ENCODE data around the gene ACO2. TPM values are rescaled to one million over a fixed set of nuclear protein-coding genes. Genes with fewer than 3 reads are reported as not detected.

ACO2 gene
- total and polyA plus RNA-seq, 10 of the 15 experiments (the other 5 are each of a cell fraction or from before 2014, with no cell fraction given) = 21.4 to 214 (median 88.5) TPM

DNA sequence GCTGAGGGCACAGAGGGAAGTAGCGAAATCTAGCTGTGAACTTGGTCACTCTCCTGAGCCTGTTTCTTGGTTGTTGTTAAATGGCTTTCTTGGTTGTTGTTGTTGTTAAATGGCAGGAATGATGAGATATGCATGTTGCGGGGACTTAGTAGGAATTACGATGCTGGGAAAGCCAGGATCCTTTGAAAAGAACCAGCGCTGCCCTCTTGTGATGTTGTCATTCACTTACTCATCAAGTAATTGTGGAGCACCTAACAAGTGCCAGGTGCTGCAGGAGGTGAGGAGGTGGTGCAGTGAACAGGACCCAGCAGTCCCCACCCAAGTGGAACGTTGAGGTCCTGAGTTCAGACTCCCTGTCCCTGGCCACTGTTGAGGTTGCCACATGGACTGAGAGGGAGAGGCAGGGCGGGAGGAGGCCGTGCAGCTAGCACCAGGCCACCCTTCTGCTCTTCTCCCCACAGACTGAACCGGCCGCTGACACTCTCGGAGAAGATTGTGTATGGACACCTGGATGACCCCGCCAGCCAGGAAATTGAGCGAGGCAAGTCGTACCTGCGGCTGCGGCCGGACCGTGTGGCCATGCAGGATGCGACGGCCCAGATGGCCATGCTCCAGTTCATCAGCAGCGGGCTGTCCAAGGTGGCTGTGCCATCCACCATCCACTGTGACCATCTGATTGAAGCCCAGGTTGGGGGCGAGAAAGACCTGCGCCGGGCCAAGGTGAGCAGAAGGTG is 38.6 kb downstream of the ACO2 start:
- no peaks in the 10 kb centered on the region for H3K27me3 ChIP-seq (replicated peaks in 1 of 2; ENCODE audit: control insufficient read depth in 2 of 2, insufficient read depth in 2 of 2, low read length in 1 of 2)
- intact Hi-C loops (cut with micrococcal nuclease; ENCODE audit: unreplicated experiment) = no loop called here
- no peak for FAIRE-seq
- WGBS (ENCODE audit: insufficient coverage, insufficient replicate concordance, low lambda C conversion rate, missing lambda C conversion rate) = 95% methylated on average over 23 of the region's 23 CpGs
- H3K36me3 ChIP-seq (ENCODE audit: control insufficient read depth in 2 of 2, insufficient read depth in 2 of 2, low read length in 1 of 2) = peaks cover 15 to 37% of the 10 kb centered on the region in 2 experiments
- H3K4me3 ChIP-seq = no peak overlapping the region
- ChIA-PET POLR2A (interaction anchor here (0.6 kb wide), 1 partner anchor 99 kb away, joined by 6 read pairs; no protein-coding TSS in a partner anchor), SMC1A (ENCODE audit: uncharacterized antibody, unreplicated experiment) (no interaction called here), RAD21 (ENCODE audit: unreplicated experiment) (interaction anchor here (1.4 kb wide), 1 partner anchor 105 kb away, joined by 5 read pairs; no protein-coding TSS in a partner anchor), CTCF (interaction anchor here (1.3 to 2.0 kb wide), 3 partner anchors 10 to 105 kb away, joined by 3 to 9 read pairs (median 3); no protein-coding TSS in a partner anchor)
- DNase-seq (ENCODE audit: low read depth, low spot score) = no peak
- no peaks in the 10 kb centered on the region for H3K9me3 ChIP-seq (replicated peaks; ENCODE audit: control insufficient read depth, insufficient read depth, low read length)
- H3K4me1 ChIP-seq (ENCODE audit: control insufficient read depth, insufficient read depth, low read length) = no peaks in the 10 kb centered on the region
- TF ChIP-seq EP300 (IDR thresholded peaks at IDR 0.05; ENCODE audit: borderline replicate concordance in 1 of 2, control insufficient read depth in 1 of 2, low read depth in 2 of 2, low read length in 2 of 2) = no peak
- TF ChIP-seq RCOR1 (conservative IDR thresholded peaks at IDR 0.05; ENCODE audit: low read depth, low read length) = no peak
- TF ChIP-seq SUZ12 (IDR thresholded peaks at IDR 0.05; ENCODE audit: unreplicated experiment) = no peak
- TF ChIP-seq, protein P1, sequence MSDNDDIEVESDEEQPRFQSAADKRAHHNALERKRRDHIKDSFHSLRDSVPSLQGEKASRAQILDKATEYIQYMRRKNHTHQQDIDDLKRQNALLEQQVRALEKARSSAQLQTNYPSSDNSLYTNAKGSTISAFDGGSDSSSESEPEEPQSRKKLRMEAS (IDR thresholded peaks at IDR 0.05; ENCODE audit: low read depth, low read length) = no peak
- TF ChIP-seq SREBF1 (IDR thresholded peaks at IDR 0.05; ENCODE audit: low read length) = no peak
- TF ChIP-seq HDGF (IDR thresholded peaks at IDR 0.05) = no peak
- H3K9ac ChIP-seq (ENCODE audit: control insufficient read depth, insufficient read depth, low read length) = no peak overlapping the region
- no peaks in the 10 kb centered on the region for H3K79me2 ChIP-seq (ENCODE audit: control insufficient read depth, insufficient read depth, low read length)
- BruUV-seq (replicated peaks) = no TSS peak
- ATAC-seq = no peak
- no peaks in the 10 kb centered on the region for H4K20me1 ChIP-seq (ENCODE audit: control insufficient read depth, insufficient read depth)
- in situ Hi-C loops (cut with MboI) = no loop called here
- H3K27ac ChIP-seq (ENCODE audit: control insufficient read depth, insufficient read depth) = no peak overlapping the region
- H3K4me2 ChIP-seq (ENCODE audit: control insufficient read depth, insufficient read depth) = no peak overlapping the region
- no peak overlapping the region for H2AFZ ChIP-seq (ENCODE audit: control insufficient read depth, low read depth, low read length)

All from GM12878 (cell line).